ENCODE data around the gene RCC2.

Gene RCC2

GRCh38 chr1:17429183-17429582 is 10.3 kb downstream of the RCC2 start:
- H2AFZ ChIP-seq (ENCODE audit: low read depth, low read length) = no peak overlapping the region
- no peak overlapping the region for H3K4me3 ChIP-seq (ENCODE audit: low read length)
- peaks cover 97% of the 10 kb centered on the region for H3K79me2 ChIP-seq (ENCODE audit: low read length)
- TF ChIP-seq EZH2phosphoT487 (IDR thresholded peaks at IDR 0.05; ENCODE audit: low read depth) (no peak), CTCF (IDR thresholded peaks at IDR 0.05; ENCODE audit: low read depth, low read length) (no peak)
- H3K9ac ChIP-seq (ENCODE audit: low read length) = no peak overlapping the region
- no peak overlapping the region for H3K27ac ChIP-seq (ENCODE audit: low read length)
- H3K27me3 ChIP-seq (ENCODE audit: low read depth, low read length) = no peaks in the 10 kb centered on the region
- no peak overlapping the region for H3K4me2 ChIP-seq (ENCODE audit: low read length)
- H3K36me3 ChIP-seq (replicated peaks; ENCODE audit: low read depth, low read length) = peaks cover 58% of the 10 kb centered on the region
- peaks cover 28% of the 10 kb centered on the region for H3K4me1 ChIP-seq (ENCODE audit: low read length)
- H3K9me3 ChIP-seq (ENCODE audit: insufficient read depth, low read length) = no peaks in the 10 kb centered on the region
- H4K20me1 ChIP-seq (ENCODE audit: insufficient read depth, low read length) = peaks cover 60% of the 10 kb centered on the region

GRCh38 chr1:17427696-17428660 is 11.5 kb downstream of the RCC2 start:
- Histone ChIP-seq H4K20me1 (ENCODE audit: insufficient read depth, low read length) (peaks cover 50% of the 10 kb centered on the region), H3K4me2 (ENCODE audit: low read length) (no peak overlapping the region), H3K36me3 (replicated peaks; ENCODE audit: low read depth, low read length) (peaks cover 56% of the 10 kb centered on the region)

GRCh38 chr1:17425806-17426600 is 13.5 kb downstream of the RCC2 start:
- H3K36me3 ChIP-seq (replicated peaks; ENCODE audit: low read depth, low read length) = peaks cover 55% of the 10 kb centered on the region
- H3K79me2 ChIP-seq (ENCODE audit: low read length) = peaks cover 81% of the 10 kb centered on the region

More at GRCh38 chr1:17427696-17428660, 11.5 kb downstream of the RCC2 start:
- Histone ChIP-seq H3K79me2 (ENCODE audit: low read length) (peaks cover 97% of the 10 kb centered on the region), H3K9ac (ENCODE audit: low read length) (no peak overlapping the region), H3K27ac (ENCODE audit: low read length) (no peak overlapping the region), H3K27me3 (ENCODE audit: low read depth, low read length) (no peaks in the 10 kb centered on the region), H2AFZ (ENCODE audit: low read depth, low read length) (no peak overlapping the region), H3K9me3 (ENCODE audit: insufficient read depth, low read length) (no peaks in the 10 kb centered on the region), H3K4me1 (ENCODE audit: low read length) (peaks cover 16% of the 10 kb centered on the region), H3K4me3 (ENCODE audit: low read length) (no peak overlapping the region)
- no peak for TF ChIP-seq CTCF (IDR thresholded peaks at IDR 0.05; ENCODE audit: low read depth, low read length)
- no peak for TF ChIP-seq EZH2phosphoT487 (IDR thresholded peaks at IDR 0.05; ENCODE audit: low read depth)

More at GRCh38 chr1:17425806-17426600, 13.5 kb downstream of the RCC2 start:
- H3K27ac ChIP-seq (ENCODE audit: low read length) = no peak overlapping the region
- TF ChIP-seq CTCF (IDR thresholded peaks at IDR 0.05; ENCODE audit: low read depth, low read length) = no peak
- no peak for TF ChIP-seq EZH2phosphoT487 (IDR thresholded peaks at IDR 0.05; ENCODE audit: low read depth)
- H3K4me1 ChIP-seq (ENCODE audit: low read length) = no peaks in the 10 kb centered on the region
- H3K4me3 ChIP-seq (ENCODE audit: low read length) = no peak overlapping the region
- H3K9ac ChIP-seq (ENCODE audit: low read length) = no peak overlapping the region
- no peak overlapping the region for H3K4me2 ChIP-seq (ENCODE audit: low read length)
- no peak overlapping the region for H2AFZ ChIP-seq (ENCODE audit: low read depth, low read length)
- no peaks in the 10 kb centered on the region for H3K9me3 ChIP-seq (ENCODE audit: insufficient read depth, low read length)
- no peaks in the 10 kb centered on the region for H3K27me3 ChIP-seq (ENCODE audit: low read depth, low read length)
- H4K20me1 ChIP-seq (ENCODE audit: insufficient read depth, low read length) = peaks cover 38% of the 10 kb centered on the region
